Measurements from ENCODE around the gene ESYT2. TPM values are rescaled to one million over a fixed set of nuclear protein-coding genes. Genes with fewer than 3 reads are reported as not detected.
A peak's percentile ranks its signal among the peaks of the same experiment; 100 is the strongest.

Gene ESYT2
- total and polyA plus RNA-seq, 9 of the 15 experiments (the other 6 are each of a cell fraction or from before 2014, with no cell fraction given) = 5.8 to 86.9 (median 64.7) TPM

DNA sequence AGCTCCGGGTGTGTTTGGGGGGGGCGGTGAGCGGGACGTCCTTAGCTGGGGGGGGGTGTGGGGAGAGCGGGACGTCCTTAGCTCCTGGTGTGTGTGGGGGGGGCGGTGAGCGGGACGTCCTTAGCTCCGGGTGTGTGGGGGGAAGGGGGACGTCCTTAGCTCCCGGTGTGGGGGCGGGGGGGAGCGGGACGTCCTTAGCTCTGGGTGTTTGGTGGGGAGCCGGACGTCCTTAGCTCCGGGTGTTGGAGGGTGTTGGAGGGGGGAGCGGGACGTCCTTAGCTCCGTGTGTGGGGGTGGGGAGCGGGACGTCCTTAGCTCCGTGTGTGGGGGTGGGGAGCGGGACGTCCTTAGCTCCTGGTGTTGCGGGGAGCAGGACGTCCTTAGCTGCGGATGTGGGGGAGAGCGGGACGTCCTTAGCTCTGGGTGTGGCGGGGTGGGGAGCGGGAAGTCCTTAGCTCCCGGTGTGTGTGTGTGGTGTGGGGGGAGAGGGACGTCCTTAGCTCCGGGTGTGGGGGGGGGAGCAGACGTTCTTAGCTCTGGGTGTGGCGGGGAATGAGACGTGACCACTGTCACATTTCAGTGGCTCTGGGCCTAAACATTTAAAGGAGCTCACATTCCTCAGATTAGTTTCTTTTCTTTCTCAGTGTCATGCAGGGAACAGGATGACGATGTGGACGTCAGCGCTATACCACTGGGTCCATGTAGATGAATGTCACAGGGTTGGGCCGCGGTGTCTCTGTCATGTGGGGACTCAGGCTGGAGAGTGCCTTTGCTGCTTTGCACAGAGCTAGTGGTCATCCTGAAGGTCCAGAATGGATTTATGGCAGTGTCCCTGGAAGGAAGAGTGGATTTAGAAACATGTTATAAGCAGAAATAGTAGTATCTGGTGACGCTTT lies 34.5 kb upstream of the ESYT2 start (continued):
- TF ChIP-seq, protein P1, sequence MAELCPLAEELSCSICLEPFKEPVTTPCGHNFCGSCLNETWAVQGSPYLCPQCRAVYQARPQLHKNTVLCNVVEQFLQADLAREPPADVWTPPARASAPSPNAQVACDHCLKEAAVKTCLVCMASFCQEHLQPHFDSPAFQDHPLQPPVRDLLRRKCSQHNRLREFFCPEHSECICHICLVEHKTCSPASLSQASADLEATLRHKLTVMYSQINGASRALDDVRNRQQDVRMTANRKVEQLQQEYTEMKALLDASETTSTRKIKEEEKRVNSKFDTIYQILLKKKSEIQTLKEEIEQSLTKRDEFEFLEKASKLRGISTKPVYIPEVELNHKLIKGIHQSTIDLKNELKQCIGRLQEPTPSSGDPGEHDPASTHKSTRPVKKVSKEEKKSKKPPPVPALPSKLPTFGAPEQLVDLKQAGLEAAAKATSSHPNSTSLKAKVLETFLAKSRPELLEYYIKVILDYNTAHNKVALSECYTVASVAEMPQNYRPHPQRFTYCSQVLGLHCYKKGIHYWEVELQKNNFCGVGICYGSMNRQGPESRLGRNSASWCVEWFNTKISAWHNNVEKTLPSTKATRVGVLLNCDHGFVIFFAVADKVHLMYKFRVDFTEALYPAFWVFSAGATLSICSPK (IDR thresholded peaks at IDR 0.05; ENCODE audit: borderline replicate concordance) = no peak
- TF ChIP-seq FOXJ2 (tag; IDR thresholded peaks at IDR 0.05) (peak; percentile 52; the same call in 1 of the 2 replicates), EZH2 (IDR thresholded peaks at IDR 0.05; ENCODE audit: borderline replicate concordance, low read depth, low read length) (no peak), CHD4 (IDR thresholded peaks at IDR 0.05; ENCODE audit: insufficient read depth, insufficient replicate concordance, low read depth, low read length, poor library complexity, severe bottlenecking) (no peak), BRD9 (IDR thresholded peaks at IDR 0.05; ENCODE audit: low read depth, partially characterized antibody) (peak; percentile 89), SMARCA4 (IDR thresholded peaks at IDR 0.05) (peak; percentile 67), NFRKB (IDR thresholded peaks at IDR 0.05; ENCODE audit: low read depth) (peak; percentile 91), ZNF76 (CRISPR knock-in tag; IDR thresholded peaks at IDR 0.05; ENCODE audit: borderline replicate concordance) (no peak), TAF9B (IDR thresholded peaks at IDR 0.05; ENCODE audit: partially characterized antibody) (peak; percentile 67)
- TF ChIP-seq, protein P2, sequence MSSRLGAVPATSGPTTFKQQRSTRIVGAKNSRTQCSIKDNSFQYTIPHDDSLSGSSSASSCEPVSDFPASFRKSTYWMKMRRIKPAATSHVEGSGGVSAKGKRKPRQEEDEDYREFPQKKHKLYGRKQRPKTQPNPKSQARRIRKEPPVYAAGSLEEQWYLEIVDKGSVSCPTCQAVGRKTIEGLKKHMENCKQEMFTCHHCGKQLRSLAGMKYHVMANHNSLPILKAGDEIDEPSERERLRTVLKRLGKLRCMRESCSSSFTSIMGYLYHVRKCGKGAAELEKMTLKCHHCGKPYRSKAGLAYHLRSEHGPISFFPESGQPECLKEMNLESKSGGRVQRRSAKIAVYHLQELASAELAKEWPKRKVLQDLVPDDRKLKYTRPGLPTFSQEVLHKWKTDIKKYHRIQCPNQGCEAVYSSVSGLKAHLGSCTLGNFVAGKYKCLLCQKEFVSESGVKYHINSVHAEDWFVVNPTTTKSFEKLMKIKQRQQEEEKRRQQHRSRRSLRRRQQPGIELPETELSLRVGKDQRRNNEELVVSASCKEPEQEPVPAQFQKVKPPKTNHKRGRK (tag; IDR thresholded peaks at IDR 0.05) = no peak
- TF ChIP-seq, protein P3, sequence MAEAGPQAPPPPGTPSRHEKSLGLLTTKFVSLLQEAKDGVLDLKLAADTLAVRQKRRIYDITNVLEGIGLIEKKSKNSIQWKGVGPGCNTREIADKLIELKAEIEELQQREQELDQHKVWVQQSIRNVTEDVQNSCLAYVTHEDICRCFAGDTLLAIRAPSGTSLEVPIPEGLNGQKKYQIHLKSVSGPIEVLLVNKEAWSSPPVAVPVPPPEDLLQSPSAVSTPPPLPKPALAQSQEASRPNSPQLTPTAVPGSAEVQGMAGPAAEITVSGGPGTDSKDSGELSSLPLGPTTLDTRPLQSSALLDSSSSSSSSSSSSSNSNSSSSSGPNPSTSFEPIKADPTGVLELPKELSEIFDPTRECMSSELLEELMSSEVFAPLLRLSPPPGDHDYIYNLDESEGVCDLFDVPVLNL (CRISPR knock-in tag; IDR thresholded peaks at IDR 0.05; ENCODE audit: low read depth) = 0 out of 2 replicates have a peak, but pooled peaks have one; percentile 72
- TF ChIP-seq, protein P4, sequence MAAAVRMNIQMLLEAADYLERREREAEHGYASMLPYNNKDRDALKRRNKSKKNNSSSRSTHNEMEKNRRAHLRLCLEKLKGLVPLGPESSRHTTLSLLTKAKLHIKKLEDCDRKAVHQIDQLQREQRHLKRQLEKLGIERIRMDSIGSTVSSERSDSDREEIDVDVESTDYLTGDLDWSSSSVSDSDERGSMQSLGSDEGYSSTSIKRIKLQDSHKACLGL (CRISPR knock-in tag; IDR thresholded peaks at IDR 0.05; ENCODE audit: borderline replicate concordance, poor library complexity, severe bottlenecking) = no peak
- TF ChIP-seq, protein P5, sequence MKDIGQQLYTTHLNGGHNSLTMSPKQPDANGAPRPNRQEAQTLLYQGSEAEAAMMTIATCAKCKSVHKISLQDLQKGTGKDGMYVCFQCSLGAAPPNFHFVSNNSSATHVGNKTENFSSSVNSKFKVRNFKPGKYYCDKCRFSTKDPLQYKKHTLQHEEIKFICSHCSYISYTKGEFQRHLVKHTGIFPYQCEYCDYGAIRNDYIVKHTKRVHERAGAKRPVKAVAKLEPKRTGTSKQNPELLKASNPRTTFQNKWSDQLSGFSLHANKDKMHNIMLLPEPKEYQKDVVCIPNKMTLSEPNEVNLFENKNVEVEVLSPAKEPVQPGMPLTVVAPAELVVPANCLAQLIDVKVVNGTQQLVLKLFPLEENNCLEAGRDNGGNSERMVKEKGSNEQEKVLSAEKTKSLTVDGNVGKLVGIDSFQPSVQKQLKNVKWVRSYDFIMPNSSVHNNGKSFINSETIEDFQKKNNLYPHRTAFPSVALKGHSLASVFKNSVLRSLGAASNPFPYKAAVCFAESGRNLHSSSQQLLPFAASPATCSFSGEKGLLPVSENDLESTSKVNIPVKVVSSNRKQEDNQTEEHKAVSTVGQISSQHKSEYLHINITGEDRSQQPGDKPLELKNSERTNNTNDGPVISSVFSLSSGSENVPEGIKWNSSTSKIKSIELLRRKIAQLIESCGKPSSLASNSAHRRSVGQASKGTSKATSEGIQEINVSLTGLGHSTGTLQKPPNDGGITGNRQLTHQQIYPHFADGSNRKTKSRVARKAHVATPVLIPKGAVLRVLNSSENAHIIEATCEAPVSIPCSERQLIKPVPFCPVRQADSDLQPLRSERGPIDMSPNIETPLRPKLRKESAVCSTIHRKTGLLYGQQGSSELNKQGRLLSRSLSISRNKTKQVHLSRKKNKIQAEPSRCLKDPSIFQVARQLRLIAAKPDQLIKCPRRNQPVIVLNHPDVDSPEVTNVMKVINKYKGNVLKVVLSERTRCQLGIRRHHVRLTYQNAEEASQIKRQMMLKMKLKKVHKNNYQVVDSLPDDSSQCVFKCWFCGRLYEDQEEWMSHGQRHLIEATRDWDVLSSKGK (CRISPR knock-in tag; IDR thresholded peaks at IDR 0.05) = no peak

Data from K562 (cell line).